ENCODE results near the gene CFAP69. TPM values are rescaled to one million over a fixed set of nuclear protein-coding genes. Genes with fewer than 3 reads are reported as not detected.

The CFAP69 gene
- total and polyA plus RNA-seq, 2 of the 8 experiments (the other 6 are each of a cell fraction or from before 2014, with no cell fraction given) = 1.00 to 3.8 TPM

DNA sequence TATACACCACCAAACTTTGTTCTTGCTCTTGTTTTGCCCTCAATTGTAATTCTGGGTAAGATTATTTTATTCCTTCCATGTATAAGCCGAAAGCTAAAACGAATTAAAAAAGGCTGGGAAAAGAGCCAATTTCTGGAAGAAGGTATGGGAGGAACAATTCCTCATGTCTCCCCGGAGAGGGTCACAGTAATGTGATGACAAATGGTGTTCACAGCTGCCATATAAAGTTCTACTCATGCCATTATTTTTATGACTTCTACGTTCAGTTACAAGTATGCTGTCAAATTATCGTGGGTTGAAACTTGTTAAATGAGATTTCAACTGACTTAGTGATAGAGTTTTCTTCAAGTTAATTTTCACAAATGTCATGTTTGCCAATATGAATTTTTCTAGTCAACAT is 12.5 kb upstream of the CFAP69 start:
- DNase-seq (ENCODE audit: low read depth in 1 of 2, low spot score in 2 of 2) (no peak), FAIRE-seq (no peak)
- H4K91ac ChIP-seq (replicated peaks; ENCODE audit: insufficient read length, low read length) = no peak overlapping the region
- no peak overlapping the region for H4K8ac ChIP-seq (ENCODE audit: extremely low read depth, insufficient read depth, low read length)
- no peaks in the 10 kb centered on the region for H3K27me3 ChIP-seq (replicated peaks in 1 of 4; ENCODE audit: control insufficient read depth in 3 of 4, extremely low read depth in 1 of 4, insufficient read depth in 3 of 4, low read length in 3 of 4)
- no peak overlapping the region for H3K23ac ChIP-seq (ENCODE audit: insufficient read length)
- no peak overlapping the region for H3K4me3 ChIP-seq (ENCODE audit: extremely low read depth in 1 of 4, insufficient read depth in 2 of 4, low read depth in 3 of 4, low read length in 4 of 4)
- H2BK120ac ChIP-seq (replicated peaks; ENCODE audit: low read depth, low read length) = no peak overlapping the region
- no peak overlapping the region for H3K14ac ChIP-seq (ENCODE audit: insufficient read length)
- H3K18ac ChIP-seq (ENCODE audit: extremely low read depth, low read length) = no peak overlapping the region
- H3K56ac ChIP-seq (replicated peaks; ENCODE audit: insufficient read length, low read depth, low read length) = no peak overlapping the region
- no peak overlapping the region for H2BK5ac ChIP-seq (ENCODE audit: low read depth, low read length)
- H4K20me1 ChIP-seq (replicated peaks in 1 of 2; ENCODE audit: control insufficient read depth in 1 of 2, insufficient read depth in 2 of 2, low read length in 2 of 2) = no peaks in the 10 kb centered on the region
- peaks cover 0 to 21% (median 0%) of the 10 kb centered on the region in 4 experiments; a peak in 4 of 8 replicates for H3K36me3 ChIP-seq (ENCODE audit: control insufficient read depth in 2 of 4, insufficient read depth in 4 of 4, low read length in 3 of 4)
- H2BK15ac ChIP-seq (ENCODE audit: low read length) = no peak overlapping the region
- no peaks in the 10 kb centered on the region for H3K4me1 ChIP-seq (replicated peaks in 1 of 4; ENCODE audit: control insufficient read depth in 3 of 4, insufficient read depth in 4 of 4, low read length in 3 of 4)
- no peak overlapping the region for H2AK5ac ChIP-seq (ENCODE audit: low read depth, low read length)
- ChIA-PET POLR2A (ENCODE audit: partially characterized antibody) (interaction anchor here (1.7 kb wide), 1 partner anchor 11 kb away, joined by 4 read pairs; no protein-coding TSS in a partner anchor), CTCF (ENCODE audit: partially characterized antibody) (no interaction called here)
- H2BK20ac ChIP-seq (ENCODE audit: low read length) = no peak overlapping the region
- H3K79me2 ChIP-seq (ENCODE audit: control insufficient read depth in 1 of 2, insufficient read depth in 2 of 2, low read length in 2 of 2) = no peaks in the 10 kb centered on the region
- H3K9me3 ChIP-seq (ENCODE audit: insufficient read depth in 2 of 2, low read depth in 1 of 2, low read length in 1 of 2) = no peaks in the 10 kb centered on the region
- TF ChIP-seq HDAC2 (IDR thresholded peaks at IDR 0.05; ENCODE audit: borderline replicate concordance in 1 of 2, low read depth in 2 of 2, low read length in 2 of 2) (no peak), SP2 (IDR thresholded peaks at IDR 0.05; ENCODE audit: low read length) (no peak), TBP (IDR thresholded peaks at IDR 0.05; ENCODE audit: low read depth, low read length) (no peak), YY1 (IDR thresholded peaks at IDR 0.05; ENCODE audit: low read depth, low read length) (no peak), CTBP2 (IDR thresholded peaks at IDR 0.05; ENCODE audit: borderline replicate concordance, insufficient read depth, insufficient read length, low read length) (no peak), CHD2 (IDR thresholded peaks at IDR 0.05; ENCODE audit: low read length) (no peak)
- TF ChIP-seq, protein P1, sequence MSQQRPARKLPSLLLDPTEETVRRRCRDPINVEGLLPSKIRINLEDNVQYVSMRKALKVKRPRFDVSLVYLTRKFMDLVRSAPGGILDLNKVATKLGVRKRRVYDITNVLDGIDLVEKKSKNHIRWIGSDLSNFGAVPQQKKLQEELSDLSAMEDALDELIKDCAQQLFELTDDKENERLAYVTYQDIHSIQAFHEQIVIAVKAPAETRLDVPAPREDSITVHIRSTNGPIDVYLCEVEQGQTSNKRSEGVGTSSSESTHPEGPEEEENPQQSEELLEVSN (IDR thresholded peaks at IDR 0.05) = no peak
- no peak overlapping the region for H3K9ac ChIP-seq (replicated peaks in 1 of 4; ENCODE audit: extremely low read depth in 1 of 4, low read depth in 3 of 4, low read length in 3 of 4)
- no peak overlapping the region for H2AFZ ChIP-seq (ENCODE audit: low read length)
- H3K79me1 ChIP-seq (ENCODE audit: low read depth, low read length) = no peaks in the 10 kb centered on the region
- no peak overlapping the region for H4K5ac ChIP-seq (ENCODE audit: insufficient read length, low read depth, low read length)
- no peak overlapping the region for H3K4me2 ChIP-seq (ENCODE audit: insufficient read depth in 1 of 2, low read depth in 2 of 2, low read length in 2 of 2)
- no peaks in the 10 kb centered on the region for H3K23me2 ChIP-seq (ENCODE audit: low read depth, low read length)
- no peak overlapping the region for H3K27ac ChIP-seq (ENCODE audit: low read depth, low read length)
- H3K4ac ChIP-seq (replicated peaks; ENCODE audit: insufficient read length, low read depth, low read length) = no peak overlapping the region
- WGBS, 2 experiments (ENCODE audit: extremely low coverage in 1 of 2, insufficient coverage in 1 of 2, insufficient read length in 1 of 2, insufficient replicate concordance in 2 of 2, low coverage in 1 of 2, low lambda C conversion rate in 2 of 2, missing lambda C conversion rate in 1 of 2) = 83% methylated on average over 5 of the region's 5 CpGs; no CpG with 5 or more reads in 1 of the 2 experiments
- no peak overlapping the region for H2BK12ac ChIP-seq (ENCODE audit: low read depth, low read length)
